Loucy (cell line): ENCODE measurements around the gene PEX14.
"Not testable (repeated sequence)": the region's sequence is repeated elsewhere in the genome, so short reads cannot be mapped to it uniquely, and the experiment has no call there.

Experiments
- H2AFZ ChIP-seq: fragments of 200-600 bp; sonication (generic); 2 replicates; pipeline ENCODE4 v1.6.0; 2016; ENCODE audit warnings: antibody characterized with exemption, mild to moderate bottlenecking, low read length, moderate library complexity
- H3F3A ChIP-seq: fragments of 200-600 bp; 2 replicates; pipeline ENCODE4 v1.6.0; 2016; ENCODE audit warnings: antibody characterized with exemption, low read depth, mild to moderate bottlenecking
- H3K27me3 ChIP-seq: fragments of 200-600 bp; sonication (generic); 2 replicates; pipeline ENCODE4 v1.6.1; 2014; ENCODE audit warnings: low read length, mild to moderate bottlenecking; ENCODE audit not compliant: insufficient read depth, poor library complexity, severe bottlenecking
- H3K36me3 ChIP-seq: fragments of 200-600 bp; sonication (generic); 2 replicates; pipeline ENCODE4 v1.6.1; 2016; ENCODE audit warnings: low read length; ENCODE audit not compliant: insufficient read depth
- H3K4me1 ChIP-seq: fragments of 200-600 bp; sonication (generic); 2 replicates; pipeline ENCODE4 v1.5.1; 2014; ENCODE audit warnings: low read length, mild to moderate bottlenecking; ENCODE audit not compliant: insufficient read depth, poor library complexity, severe bottlenecking
- H3K4me2 ChIP-seq: fragments of 200-600 bp; sonication (generic); 2 replicates; pipeline ENCODE4 v1.6.0; 2014; ENCODE audit warnings: antibody characterized with exemption, low read length, low read depth, mild to moderate bottlenecking; ENCODE audit not compliant: poor library complexity, severe bottlenecking
- H3K4me3 ChIP-seq: fragments of 200-600 bp; sonication (generic); 2 replicates; pipeline ENCODE4 v1.5.1; 2014; ENCODE audit warnings: low read length, mild to moderate bottlenecking, mixed read lengths; ENCODE audit not compliant: poor library complexity, severe bottlenecking
- H3K79me2 ChIP-seq: fragments of 200-600 bp; sonication (generic); 2 replicates; pipeline ENCODE4 v1.6.1; 2014; ENCODE audit warnings: low read length; ENCODE audit not compliant: insufficient read depth
- H3K9ac ChIP-seq: fragments of 200-600 bp; sonication (generic); 2 replicates; pipeline ENCODE4 v1.6.0; 2014; ENCODE audit warnings: mild to moderate bottlenecking, low read depth, low read length, moderate library complexity; ENCODE audit not compliant: poor library complexity, severe bottlenecking
- H3K9me2 ChIP-seq: fragments of 200-600 bp; sonication (generic); replicated peaks from 2 replicates; pipeline ENCODE4 v1.6.1; 2016; ENCODE audit warnings: low read depth, low read length, mixed read lengths
- H3K9me3 ChIP-seq: fragments of 200-600 bp; sonication (generic); 2 replicates; pipeline ENCODE4 v1.6.1; 2014; ENCODE audit warnings: mild to moderate bottlenecking, antibody characterized with exemption, low read length, low read depth; ENCODE audit not compliant: insufficient read depth
- H4K20me1 ChIP-seq: fragments of 200-600 bp; sonication (generic); 2 replicates; pipeline ENCODE4 v1.6.0; 2014; ENCODE audit warnings: antibody characterized with exemption, low read length, mild to moderate bottlenecking; ENCODE audit not compliant: insufficient read depth, poor library complexity, severe bottlenecking
- CTCF ChIP-seq: fragments of 200-600 bp; sonication (generic); conservative IDR thresholded peaks from 2 replicates; pipeline ENCODE4 v1.5.1; 2014; ENCODE audit warnings: mild to moderate bottlenecking, antibody characterized with exemption, low read length
- EZH2phosphoT487 ChIP-seq: fragments of 200-600 bp; IDR thresholded peaks from 2 replicates; pipeline ENCODE4 v1.6.1; 2018; ENCODE audit warnings: antibody characterized with exemption, mild to moderate bottlenecking, moderate library complexity, borderline replicate concordance

Gene PEX14

GRCh38 chr1:10456661-10457060 is 18.1 kb upstream of the PEX14 start:
- H3F3A ChIP-seq = no peaks in the 10 kb centered on the region
- peaks cover 5% of the 10 kb centered on the region; the same call in 1 of the 2 replicates for H3K36me3 ChIP-seq
- peaks cover 3% of the 10 kb centered on the region for H3K4me1 ChIP-seq
- no peaks in the 10 kb centered on the region for H3K9me2 ChIP-seq
- H3K27me3 ChIP-seq = no peaks in the 10 kb centered on the region
- TF ChIP-seq EZH2phosphoT487 (no peak), CTCF (no peak)
- H3K9me3 ChIP-seq = no peaks in the 10 kb centered on the region
- H3K4me3 ChIP-seq = no peak overlapping the region
- H4K20me1 ChIP-seq = no peaks in the 10 kb centered on the region
- no peak overlapping the region for H3K9ac ChIP-seq
- no peak overlapping the region for H2AFZ ChIP-seq
- no peaks in the 10 kb centered on the region for H3K79me2 ChIP-seq
- H3K4me2 ChIP-seq = no peak overlapping the region

GRCh38 chr1:10457462-10457861 is 17.3 kb upstream of the PEX14 start:
- not testable (repeated sequence) for H3K4me1 ChIP-seq, H3K79me2 ChIP-seq, H3K9me2 ChIP-seq, H3K36me3 ChIP-seq, H2AFZ ChIP-seq, H3K4me3 ChIP-seq, H4K20me1 ChIP-seq, H3K9ac ChIP-seq, H3F3A ChIP-seq, H3K27me3 ChIP-seq, H3K4me2 ChIP-seq, H3K9me3 ChIP-seq

DNA sequence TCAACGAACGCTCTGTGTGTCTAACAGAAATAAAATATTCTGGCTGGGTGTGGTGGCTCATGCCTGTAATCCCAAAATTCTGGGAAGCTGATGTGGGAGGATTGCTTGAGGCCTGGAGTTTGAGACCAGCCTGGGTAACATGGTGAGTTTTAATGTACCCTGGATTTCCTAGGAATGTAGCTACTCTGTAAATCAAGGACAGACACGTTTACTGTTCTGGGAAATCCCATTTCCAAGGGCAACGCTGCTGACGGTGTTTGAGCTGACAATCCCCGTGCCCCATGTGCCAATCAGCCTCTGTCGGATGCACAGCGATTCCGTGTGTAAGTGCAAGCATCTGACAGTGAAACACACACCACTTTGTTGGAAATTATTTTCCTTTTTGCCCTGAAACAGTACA is 16.9 kb upstream of the PEX14 start:
- Histone ChIP-seq H3K36me3 (peaks cover 13% of the 10 kb centered on the region; the same call in 1 of the 2 replicates), H3K9me3 (no peaks in the 10 kb centered on the region), H2AFZ (no peak overlapping the region), H3K79me2 (no peaks in the 10 kb centered on the region), H3K9me2 (no peaks in the 10 kb centered on the region), H3K4me2 (no peak overlapping the region), H3K27me3 (no peaks in the 10 kb centered on the region), H3K4me1 (peaks cover 3% of the 10 kb centered on the region), H3F3A (no peaks in the 10 kb centered on the region), H4K20me1 (no peaks in the 10 kb centered on the region), H3K4me3 (no peak overlapping the region), H3K9ac (no peak overlapping the region)
- no peak for TF ChIP-seq EZH2phosphoT487
- TF ChIP-seq CTCF = no peak

- H3K79me2 ChIP-seq = no peaks in the 10 kb centered on the region
- H3K9ac ChIP-seq = no peak overlapping the region
These were observed 15.6 kb upstream of the PEX14 start for GRCh38 chr1:10459184-10459583.

More at GRCh38 chr1:10459184-10459583, 15.6 kb upstream of the PEX14 start:
- no peak overlapping the region for H2AFZ ChIP-seq
- H3F3A ChIP-seq = no peaks in the 10 kb centered on the region
- no peaks in the 10 kb centered on the region for H3K9me3 ChIP-seq
- no peak overlapping the region for H3K4me2 ChIP-seq
- no peaks in the 10 kb centered on the region for H4K20me1 ChIP-seq
- H3K4me3 ChIP-seq = no peak overlapping the region
- no peaks in the 10 kb centered on the region for H3K27me3 ChIP-seq
- TF ChIP-seq CTCF (no peak), EZH2phosphoT487 (no peak)
- H3K9me2 ChIP-seq = no peaks in the 10 kb centered on the region
- peaks cover 3% of the 10 kb centered on the region for H3K4me1 ChIP-seq
- peaks cover 19% of the 10 kb centered on the region; the same call in 1 of the 2 replicates for H3K36me3 ChIP-seq
